Gastroesophageal sphincter (tissue), 4 donors: ENCODE measurements around the gene ARHGEF7. TPM values are rescaled to one million over a fixed set of nuclear protein-coding genes. Genes with fewer than 3 reads are reported as not detected.
"Not testable (repeated sequence)": the region's sequence is repeated elsewhere in the genome, so short reads cannot be mapped to it uniquely, and the experiment has no call there.

Source experiments
- ATAC-seq: fragments of 150-250 bp; one replicate; pipeline ENCODE4 v1.9.1; 2016; ENCODE audit warnings: mild to moderate bottlenecking, moderate library complexity
- H3K27ac ChIP-seq, 4 donors: fragments of 200-600 bp; sonication (generic) in 3 of 4; 1 replicate in 3 of 4; 2 replicates in 1 of 4; pipeline ENCODE4 v1.5.1; 2016 to 2019
- H3K27me3 ChIP-seq: fragments of 200-600 bp; sonication (generic); one replicate; pipeline ENCODE4 v1.5.1; 2019
- H3K36me3 ChIP-seq, 2 donors: fragments of 200-600 bp; sonication (generic); one replicate each; pipeline ENCODE4 v1.5.1; 2019; ENCODE audit warnings: control low read depth in 1 of 2
- H3K4me1 ChIP-seq, 3 donors: fragments of 200-600 bp; sonication (generic); 1 replicate in 2 of 3; 2 replicates in 1 of 3; pipeline ENCODE4 v1.5.1; 2016 to 2019; ENCODE audit warnings: control low read depth in 2 of 3
- H3K4me3 ChIP-seq, 2 donors: fragments of 200-600 bp; sonication (generic); one replicate each; pipeline ENCODE4 v1.5.1; 2019; ENCODE audit warnings: mild to moderate bottlenecking in 1 of 2, moderate library complexity in 1 of 2
- H3K9me3 ChIP-seq, 3 donors: fragments of 200-600 bp; sonication (generic); one replicate each; pipeline ENCODE4 v1.5.1; 2017 to 2019; ENCODE audit warnings: control low read depth in 2 of 3
- EP300 ChIP-seq: sonication (generic); formaldehyde crosslinking; IDR thresholded peaks from one replicate; pipeline ENCODE4 v1.6.1; 2017; ENCODE audit warnings: antibody characterized with exemption, mild to moderate bottlenecking
- POLR2A ChIP-seq, 2 donors: fragments of 450-650 bp; IDR thresholded peaks; one replicate each; pipeline ENCODE4 v1.6.1; 2017; ENCODE audit warnings: antibody characterized with exemption in 2 of 2, mild to moderate bottlenecking in 2 of 2, moderate library complexity in 1 of 2
- POLR2AphosphoS5 ChIP-seq: sonication (generic); formaldehyde crosslinking; IDR thresholded peaks from one replicate; pipeline ENCODE4 v1.6.1; 2017; ENCODE audit warnings: antibody characterized with exemption
- WGBS, 2 donors: methylation state at CpG; one replicate each; pipeline ENCODE4 v1.1.5; 2018; ENCODE audit warnings: low coverage in 1 of 2; 5-methylcytosine and 5-hydroxymethylcytosine counted together
- total RNA-seq, 4 donors: library from RNA; depleted of rRNA; stranded (reverse); fragments of >200 nt; gene quantifications; one replicate each; pipeline ENCODE4 v1.1.0, GENCODE V29; 2016
- TF ChIP-seq, protein P1 (sequence below), 4 experiments: fragments of 200-600 bp in 2 of 4; fragments of 450-650 bp in 2 of 4; sonication (generic) in 1 of 4; IDR thresholded peaks; one replicate each; pipeline ENCODE4 v1.5.1; 2017 to 2019; ENCODE audit warnings: antibody characterized with exemption in 4 of 4, mild to moderate bottlenecking in 2 of 4, moderate library complexity in 2 of 4

Gene ARHGEF7
- total RNA-seq, 4 donors from 2014 or later = 23.3 to 78.6 (median 47.2) TPM

DNA sequence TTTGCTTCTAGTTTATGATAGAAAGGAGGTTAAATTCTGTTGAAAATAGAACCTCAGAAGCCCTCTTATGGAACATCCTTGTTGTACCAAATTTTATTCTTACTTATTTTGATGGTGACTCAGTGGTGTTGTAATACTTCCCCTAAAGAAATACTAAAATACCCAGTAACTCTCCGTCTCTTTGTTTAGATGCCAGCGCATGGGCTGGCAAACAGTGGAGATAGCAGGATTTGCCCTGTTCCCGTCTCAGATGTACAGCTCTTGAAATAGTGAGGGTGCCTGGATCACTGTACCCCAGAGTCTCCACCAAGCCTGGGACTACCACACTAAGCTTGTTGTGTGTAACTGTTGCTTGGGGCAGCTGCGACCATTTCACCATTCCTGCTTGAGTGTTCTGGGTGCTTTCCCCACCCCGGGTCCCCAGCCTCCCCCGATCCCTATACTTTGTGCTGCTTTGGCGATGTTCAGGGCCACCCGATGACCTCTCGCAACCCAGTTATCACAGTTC is 138.3 kb downstream of the ARHGEF7 start:
- no peaks in the 10 kb centered on the region for H3K27me3 ChIP-seq

GRCh38 chr13:111255228-111255790 is 140.2 kb downstream of the ARHGEF7 start:
- TF ChIP-seq EP300 (no peak), POLR2A (IDR thresholded peaks at IDR 0.05) (no peak), POLR2AphosphoS5 (no peak)
- TF ChIP-seq, protein P1, sequence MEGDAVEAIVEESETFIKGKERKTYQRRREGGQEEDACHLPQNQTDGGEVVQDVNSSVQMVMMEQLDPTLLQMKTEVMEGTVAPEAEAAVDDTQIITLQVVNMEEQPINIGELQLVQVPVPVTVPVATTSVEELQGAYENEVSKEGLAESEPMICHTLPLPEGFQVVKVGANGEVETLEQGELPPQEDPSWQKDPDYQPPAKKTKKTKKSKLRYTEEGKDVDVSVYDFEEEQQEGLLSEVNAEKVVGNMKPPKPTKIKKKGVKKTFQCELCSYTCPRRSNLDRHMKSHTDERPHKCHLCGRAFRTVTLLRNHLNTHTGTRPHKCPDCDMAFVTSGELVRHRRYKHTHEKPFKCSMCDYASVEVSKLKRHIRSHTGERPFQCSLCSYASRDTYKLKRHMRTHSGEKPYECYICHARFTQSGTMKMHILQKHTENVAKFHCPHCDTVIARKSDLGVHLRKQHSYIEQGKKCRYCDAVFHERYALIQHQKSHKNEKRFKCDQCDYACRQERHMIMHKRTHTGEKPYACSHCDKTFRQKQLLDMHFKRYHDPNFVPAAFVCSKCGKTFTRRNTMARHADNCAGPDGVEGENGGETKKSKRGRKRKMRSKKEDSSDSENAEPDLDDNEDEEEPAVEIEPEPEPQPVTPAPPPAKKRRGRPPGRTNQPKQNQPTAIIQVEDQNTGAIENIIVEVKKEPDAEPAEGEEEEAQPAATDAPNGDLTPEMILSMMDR (IDR thresholded peaks at IDR 0.05) = no peak
- 95 to 100% methylated on average over 1 to 6 of the region's 10 CpGs for WGBS, 2 donors

More for the DNA sequence above, 138.3 kb downstream of the ARHGEF7 start:
- Histone ChIP-seq H3K9me3 (no peaks in the 10 kb centered on the region), H3K36me3 (peaks cover 0 to 68% of the 10 kb centered on the region in 2 donors), H3K27ac (no peak overlapping the region), H3K4me1 (peaks cover 0 to 28% (median 0%) of the 10 kb centered on the region in 3 donors), H3K4me3 (no peak overlapping the region)
- TF ChIP-seq EP300 = no peak
- no peak for TF ChIP-seq POLR2A (IDR thresholded peaks at IDR 0.05)
- no peak for TF ChIP-seq POLR2AphosphoS5
- TF ChIP-seq, protein P1 (IDR thresholded peaks at IDR 0.05) = no peak
- 94 to 95% methylated on average over 3 of the region's 9 CpGs for WGBS, 2 donors
- ATAC-seq = no peak

DNA sequence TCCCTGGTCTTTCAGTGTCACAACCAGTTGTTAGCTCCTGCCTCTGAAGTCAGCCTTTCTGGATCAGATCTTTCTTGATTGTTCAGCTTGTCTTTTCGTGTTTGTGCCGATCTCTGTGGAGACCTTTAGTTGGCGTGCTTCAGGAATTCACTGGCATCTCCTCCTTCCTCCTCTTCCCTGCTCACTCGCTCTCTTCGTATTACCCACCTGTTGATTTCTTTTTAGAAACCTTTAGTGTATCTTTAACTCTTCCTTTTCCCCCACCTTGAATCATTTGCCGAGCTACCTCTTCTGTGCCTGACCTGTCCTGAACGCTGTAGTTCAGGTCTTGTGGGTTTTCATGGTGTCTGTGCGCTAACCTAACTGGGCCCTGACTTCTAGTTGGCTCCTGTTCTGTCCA is 141.3 kb downstream of the ARHGEF7 start:
- no peaks in the 10 kb centered on the region for H3K9me3 ChIP-seq
- 100% methylated on average over 4 to 8 of the region's 8 CpGs for WGBS, 2 donors
- H3K4me1 ChIP-seq = peaks cover 0 to 12% (median 0%) of the 10 kb centered on the region in 3 donors
- TF ChIP-seq POLR2A (IDR thresholded peaks at IDR 0.05) (no peak), POLR2AphosphoS5 (no peak), EP300 (no peak)
- TF ChIP-seq, protein P1 (IDR thresholded peaks at IDR 0.05) = no peak
- H3K4me3 ChIP-seq = no peak overlapping the region
- ATAC-seq = no peak
- H3K27me3 ChIP-seq = no peaks in the 10 kb centered on the region
- H3K27ac ChIP-seq = no peak overlapping the region
- peaks cover 0 to 63% of the 10 kb centered on the region in 2 donors for H3K36me3 ChIP-seq

More at GRCh38 chr13:111255228-111255790, 140.2 kb downstream of the ARHGEF7 start:
- Histone ChIP-seq H3K4me3 (no peak overlapping the region), H3K9me3 (no peaks in the 10 kb centered on the region), H3K4me1 (peaks cover 0 to 13% (median 0%) of the 10 kb centered on the region in 3 donors), H3K27ac (no peak overlapping the region), H3K27me3 (no peaks in the 10 kb centered on the region), H3K36me3 (peaks cover 0 to 75% of the 10 kb centered on the region in 2 donors)
- ATAC-seq = no peak

- no peak for TF ChIP-seq POLR2A (IDR thresholded peaks at IDR 0.05)
- H3K27me3 ChIP-seq = no peaks in the 10 kb centered on the region
Observed at GRCh38 chr13:111256946-111257345, 141.8 kb downstream of the ARHGEF7 start.

GRCh38 chr13:111257899-111258298 is 142.8 kb downstream of the ARHGEF7 start:
- H3K36me3 ChIP-seq = peaks cover 0 to 61% of the 10 kb centered on the region in 2 donors
- WGBS, 2 donors = no CpG with 5 or more reads among the region's 2 CpGs
- H3K4me3 ChIP-seq, H3K27me3 ChIP-seq, ATAC-seq, H3K9me3 ChIP-seq, H3K27ac ChIP-seq, H3K4me1 ChIP-seq: not testable (repeated sequence)

More at GRCh38 chr13:111256946-111257345, 141.8 kb downstream of the ARHGEF7 start:
- 60% methylated on average over 1 of the region's 1 CpG; no CpG with 5 or more reads in 1 of the 2 donors for WGBS, 2 donors
- Histone ChIP-seq H3K9me3 (no peaks in the 10 kb centered on the region), H3K27ac (no peak overlapping the region), H3K36me3 (peaks cover 0 to 58% of the 10 kb centered on the region in 2 donors), H3K4me1 (peaks cover 0 to 7% (median 0%) of the 10 kb centered on the region in 3 donors), H3K4me3 (no peak overlapping the region)
- no peak for ATAC-seq

- WGBS, 2 donors = 100% methylated on average over 1 of the region's 3 CpGs; no CpG with 5 or more reads in 1 of the 2 donors
Observed at GRCh38 chr13:111258637-111259036, 143.5 kb downstream of the ARHGEF7 start.

More at GRCh38 chr13:111258637-111259036, 143.5 kb downstream of the ARHGEF7 start:
- no peak overlapping the region for H3K4me3 ChIP-seq
- TF ChIP-seq EP300 (no peak), POLR2AphosphoS5 (no peak), POLR2A (IDR thresholded peaks at IDR 0.05) (no peak)
- TF ChIP-seq, protein P1 (IDR thresholded peaks at IDR 0.05) = no peak
- H3K27ac ChIP-seq = no peak overlapping the region
- no peaks in the 10 kb centered on the region for H3K4me1 ChIP-seq
- ATAC-seq = no peak
- no peaks in the 10 kb centered on the region for H3K9me3 ChIP-seq
- peaks cover 0 to 64% of the 10 kb centered on the region in 2 donors for H3K36me3 ChIP-seq
- H3K27me3 ChIP-seq = no peaks in the 10 kb centered on the region
